NCI-H1417 (cell line): ENCODE data around the gene UBE2J2.

ENCODE experiments used
- DNase-seq, 3 experiments: peaks; one replicate each; lab custom pipeline; 2025; lab: John Stamatoyannopoulos, UW

Gene UBE2J2

GRCh38 chr1:1296070-1297061 is 22.7 kb upstream of the UBE2J2 start:
- no peak for DNase-seq

GRCh38 chr1:1295154-1295923 is 21.7 kb upstream of the UBE2J2 start:
- no peak for DNase-seq

- DNase-seq, result no peak
Measured at GRCh38 chr1:1294250-1294890, 20.7 kb upstream of the UBE2J2 start.

- DNase-seq, result no peak
Measured at GRCh38 chr1:1293263-1294249, 19.9 kb upstream of the UBE2J2 start.

- DNase-seq, result no peak
Measured at GRCh38 chr1:1292851-1293250, 19.2 kb upstream of the UBE2J2 start.

- DNase-seq, result no peak
Measured at GRCh38 chr1:1292442-1292779, 18.8 kb upstream of the UBE2J2 start.

- DNase-seq, result peak; percentile 71 to 86 (median 83)
Measured at GRCh38 chr1:1291548-1292441, 18.1 kb upstream of the UBE2J2 start.

GRCh38 chr1:1291023-1291528 is 17.4 kb upstream of the UBE2J2 start:
- DNase-seq, result peak; percentile 43 to 76 (median 61)

- peak; percentile 20 to 36 (median 24) for DNase-seq
Measured at GRCh38 chr1:1290238-1290731, 16.6 kb upstream of the UBE2J2 start.

- DNase-seq, result peak in 2 of 3 experiments; percentile 6 to 39
Measured at GRCh38 chr1:1287288-1288110, 13.8 kb upstream of the UBE2J2 start.

- DNase-seq, result no peak
Measured at GRCh38 chr1:1286313-1287261, 12.9 kb upstream of the UBE2J2 start.

- peak in 2 of 3 experiments; percentile 29 for DNase-seq
Measured at GRCh38 chr1:1285611-1286311, 12.1 kb upstream of the UBE2J2 start.

GRCh38 chr1:1285102-1285571 is 11.5 kb upstream of the UBE2J2 start:
- no peak for DNase-seq

- peak in 1 of 3 experiments; percentile 23 for DNase-seq
Measured at GRCh38 chr1:1284221-1285101, 10.8 kb upstream of the UBE2J2 start.

GRCh38 chr1:1283821-1284220 is 10.2 kb upstream of the UBE2J2 start:
- no peak for DNase-seq

GRCh38 chr1:1282998-1283397 is 9.3 kb upstream of the UBE2J2 start:
- DNase-seq, result no peak
